ENCODE measurements around the gene C15orf39.
"Not testable (repeated sequence)": the region's sequence is repeated elsewhere in the genome, so short reads cannot be mapped to it uniquely, and the experiment has no call there.

The C15orf39 gene

DNA sequence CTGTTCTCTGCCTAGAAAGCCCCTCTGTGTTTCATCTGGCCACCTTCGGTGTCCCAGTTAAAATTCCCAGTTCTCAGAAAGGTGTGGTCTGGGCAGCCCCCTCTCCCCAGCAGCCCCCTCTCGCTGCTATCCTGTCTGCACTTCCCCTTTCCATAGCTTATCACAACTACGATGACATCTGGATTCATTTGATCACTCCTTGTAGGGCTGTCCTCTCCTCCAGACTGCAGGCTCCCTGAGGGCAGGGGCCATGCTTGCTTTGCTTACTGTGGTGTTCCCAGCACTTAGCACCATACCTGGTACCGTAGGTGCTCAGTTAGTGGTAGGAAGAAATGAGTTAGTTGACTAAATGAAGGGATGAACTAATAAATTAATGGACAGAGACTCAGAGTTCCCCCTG lies 30.2 kb downstream of the C15orf39 start:
- no peak for DNase-seq (ENCODE audit: low read depth in 2 of 2)

DNA sequence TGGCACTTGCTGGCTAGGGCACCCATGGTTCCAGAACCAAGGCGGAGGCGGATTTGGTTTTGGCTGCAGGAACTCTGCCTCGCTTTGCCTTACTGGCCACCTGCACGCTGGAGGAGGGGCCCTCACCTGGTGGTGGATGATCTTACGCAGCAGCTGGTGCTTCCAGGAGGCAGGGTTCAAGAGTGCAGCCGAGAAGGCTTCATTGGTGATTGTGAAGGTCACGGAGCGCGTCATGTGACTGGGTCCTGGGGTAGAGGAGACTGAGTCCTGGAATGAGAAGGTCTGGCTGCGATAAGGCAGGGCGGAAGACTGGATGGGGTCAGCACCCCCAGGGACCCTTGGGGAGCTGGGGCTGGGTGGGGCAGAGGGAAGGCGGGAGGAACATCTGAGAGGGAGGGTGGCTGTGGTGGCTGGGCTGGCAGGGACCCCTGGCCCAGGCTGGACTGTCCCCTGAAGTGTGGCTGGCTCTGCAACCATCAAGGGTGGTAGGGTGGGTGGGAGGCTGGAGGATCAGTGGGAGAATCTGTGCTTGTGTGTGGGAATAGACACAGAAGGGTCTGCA lies 30.7 kb downstream of the C15orf39 start:
- DNase-seq (ENCODE audit: low read depth in 2 of 2): no peak

DNA sequence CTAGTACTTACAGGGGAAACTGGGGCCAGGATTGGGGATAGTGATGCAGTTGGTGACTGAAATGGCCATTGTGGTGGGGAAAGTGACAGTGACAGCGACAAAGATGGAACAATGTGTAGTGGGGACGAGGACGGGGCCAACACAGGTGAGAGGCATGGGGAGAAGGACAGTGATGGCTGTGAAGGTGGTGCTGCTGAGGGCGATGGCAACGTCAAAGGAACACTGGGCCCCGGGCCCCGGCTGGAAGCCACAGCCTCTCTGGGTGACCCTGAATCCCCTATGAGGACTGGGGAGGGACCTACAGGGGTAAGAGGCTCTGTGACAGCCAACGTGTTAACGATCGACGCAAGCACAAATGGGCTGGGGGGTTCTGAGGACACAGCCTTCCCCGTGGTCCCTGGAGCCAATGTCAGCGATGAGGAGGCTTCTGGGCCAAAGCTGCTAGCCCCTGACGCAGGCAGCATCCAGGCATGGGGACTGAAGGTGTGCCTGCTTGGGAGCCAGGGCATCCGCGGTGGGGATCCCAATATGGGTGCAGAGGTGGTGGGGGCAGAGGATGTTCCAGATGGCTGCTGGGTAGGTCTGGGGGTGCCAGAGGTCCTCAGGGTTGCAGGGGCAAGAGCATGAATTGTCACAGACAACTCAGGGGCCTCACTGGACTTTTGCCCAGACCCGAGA lies 31.3 kb downstream of the C15orf39 start:
- no peak for DNase-seq (ENCODE audit: low read depth in 2 of 2)

DNA sequence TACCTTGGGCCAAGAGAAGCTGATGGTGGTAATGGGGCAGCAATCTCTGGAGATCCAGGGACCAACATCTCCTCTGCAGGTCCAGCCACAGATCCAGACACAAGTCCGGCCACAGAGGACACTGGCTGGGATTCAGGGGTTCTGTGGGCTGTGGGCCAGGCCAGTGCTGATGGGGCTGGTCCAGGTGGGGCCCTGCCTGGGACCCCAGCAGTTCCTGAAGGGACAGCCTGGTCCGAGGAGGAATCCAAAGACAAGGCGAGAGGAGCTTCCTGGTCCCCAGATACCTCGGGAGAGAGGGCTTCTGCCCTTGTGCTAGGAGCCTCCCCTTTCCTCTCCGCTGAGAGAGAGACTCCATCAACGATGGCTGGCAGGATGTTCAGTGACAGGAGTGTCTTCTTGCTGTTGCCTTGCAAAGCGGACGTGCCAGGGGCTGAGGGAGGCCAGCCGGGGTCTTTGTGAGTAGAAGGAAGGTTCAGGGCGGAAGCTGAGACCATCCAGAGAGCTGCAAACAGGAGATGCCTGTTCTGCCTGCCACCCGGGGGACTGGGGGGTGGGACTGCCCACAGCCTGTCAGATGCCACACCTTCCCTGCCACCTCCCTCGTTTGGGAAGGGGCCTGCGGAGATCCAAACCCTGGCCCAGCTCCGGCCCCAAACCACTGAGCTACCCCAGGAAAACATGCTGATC lies 32.0 kb downstream of the C15orf39 start:
- no peak for DNase-seq (ENCODE audit: low read depth in 2 of 2)

DNA sequence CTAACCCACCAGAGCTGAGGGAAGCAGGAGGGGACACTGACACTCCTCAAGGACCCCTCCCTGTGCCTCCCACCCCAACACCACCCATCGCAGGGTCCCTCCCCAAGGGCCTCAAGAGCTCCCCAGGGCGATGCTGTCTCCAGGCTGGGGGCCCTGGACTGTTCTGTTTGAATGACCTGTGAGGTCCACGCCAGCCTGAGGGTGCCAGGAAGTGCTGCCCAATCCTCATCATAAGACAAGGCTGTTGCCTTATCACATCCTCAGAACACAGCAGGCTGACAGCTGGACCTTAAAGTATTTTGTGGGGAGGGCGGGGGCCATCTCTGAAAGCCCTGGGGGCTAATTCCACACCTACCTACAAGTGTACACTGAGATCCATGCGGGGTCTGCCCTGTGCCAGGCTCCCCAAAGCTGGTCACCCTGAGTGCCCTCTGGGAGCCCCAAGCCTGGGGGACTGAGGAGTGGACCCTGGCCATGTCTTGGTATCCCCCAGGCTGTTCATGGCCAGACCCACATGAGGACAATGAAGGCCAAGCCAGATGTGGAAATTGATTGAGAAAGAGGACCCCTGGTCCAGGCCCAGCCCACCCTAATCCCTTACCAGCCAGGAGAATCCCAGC lies 32.6 kb downstream of the C15orf39 start:
- no peak for DNase-seq (ENCODE audit: low read depth in 2 of 2)

DNA sequence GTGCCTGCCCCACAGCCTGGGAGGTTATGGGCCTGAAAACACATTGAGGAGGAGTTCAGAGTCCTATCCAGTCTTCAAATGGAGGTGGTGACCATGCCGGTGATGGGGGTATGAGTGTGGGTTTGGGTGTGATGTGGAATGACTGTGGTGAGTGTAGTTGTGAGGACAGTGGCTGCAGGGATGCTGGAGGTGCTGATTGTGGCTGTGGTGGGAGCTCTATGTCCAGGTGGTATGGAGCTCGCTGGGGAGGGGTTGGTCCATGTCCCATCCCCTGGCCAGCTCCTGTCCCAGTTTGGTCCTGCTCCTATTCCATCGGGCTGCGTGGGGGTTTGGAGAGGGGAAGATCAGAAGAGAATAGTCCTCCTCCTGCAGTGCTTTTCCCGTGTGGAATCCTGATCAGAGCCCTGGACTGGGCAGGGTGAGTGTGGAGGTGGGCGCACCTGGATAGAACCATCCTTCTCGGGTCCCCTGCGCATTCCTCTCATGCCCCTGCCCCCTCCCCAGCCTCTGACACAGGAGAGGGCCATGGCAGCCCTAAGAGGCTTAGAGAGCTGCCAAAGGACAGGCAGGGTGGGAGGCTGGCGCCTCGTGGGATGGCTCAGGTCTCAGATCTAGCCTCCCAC lies 33.5 kb downstream of the C15orf39 start:
- no peak for DNase-seq (ENCODE audit: low read depth in 2 of 2)

DNA sequence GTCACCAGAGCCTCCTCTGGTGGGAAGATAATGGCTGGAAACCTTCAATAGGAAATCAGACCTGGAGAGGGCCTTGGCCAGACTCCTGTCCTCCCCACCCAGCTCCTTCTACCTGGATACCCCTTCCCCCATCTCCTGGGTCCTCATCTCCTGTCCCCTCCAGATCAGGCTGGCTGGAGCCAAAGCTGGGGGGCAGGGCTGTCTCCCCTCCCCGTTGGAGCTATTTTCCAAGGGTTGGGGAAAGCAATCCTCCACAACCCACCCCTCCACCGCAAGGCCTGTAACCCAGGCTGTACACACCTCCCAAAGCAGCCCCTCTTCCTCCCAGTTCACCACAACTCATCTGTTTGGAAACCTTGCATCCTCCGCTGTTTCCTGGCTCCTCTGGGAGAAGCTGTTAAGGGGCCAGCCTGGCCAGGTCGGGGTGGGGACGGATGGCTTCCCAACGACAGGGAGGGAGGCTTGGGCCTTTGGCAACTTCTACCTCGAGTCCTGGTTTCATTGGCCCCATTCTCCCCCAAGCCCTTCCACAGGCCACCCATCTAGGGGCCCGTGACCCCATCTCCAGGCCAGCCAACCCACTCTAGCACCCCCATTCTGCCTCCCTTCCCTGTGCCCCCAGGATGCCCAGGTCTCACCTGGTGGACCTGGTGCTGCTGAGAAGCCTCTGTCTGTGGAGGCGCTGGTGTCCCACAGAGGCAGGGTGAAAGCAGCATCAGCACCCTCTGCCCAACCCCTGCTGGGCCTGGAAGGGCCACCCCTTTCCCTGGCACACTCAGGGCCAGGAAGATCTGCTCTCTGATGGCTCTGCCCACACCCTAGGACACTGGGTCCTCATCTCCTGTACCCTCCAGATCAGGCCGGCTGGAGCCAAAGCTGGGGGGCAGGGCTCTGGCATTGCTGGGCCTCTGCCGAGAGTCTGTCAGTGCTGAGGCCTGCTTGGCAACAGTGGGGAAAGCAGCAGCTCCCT lies 34.4 kb downstream of the C15orf39 start:
- DNase-seq (ENCODE audit: low read depth in 2 of 2): no peak

DNA sequence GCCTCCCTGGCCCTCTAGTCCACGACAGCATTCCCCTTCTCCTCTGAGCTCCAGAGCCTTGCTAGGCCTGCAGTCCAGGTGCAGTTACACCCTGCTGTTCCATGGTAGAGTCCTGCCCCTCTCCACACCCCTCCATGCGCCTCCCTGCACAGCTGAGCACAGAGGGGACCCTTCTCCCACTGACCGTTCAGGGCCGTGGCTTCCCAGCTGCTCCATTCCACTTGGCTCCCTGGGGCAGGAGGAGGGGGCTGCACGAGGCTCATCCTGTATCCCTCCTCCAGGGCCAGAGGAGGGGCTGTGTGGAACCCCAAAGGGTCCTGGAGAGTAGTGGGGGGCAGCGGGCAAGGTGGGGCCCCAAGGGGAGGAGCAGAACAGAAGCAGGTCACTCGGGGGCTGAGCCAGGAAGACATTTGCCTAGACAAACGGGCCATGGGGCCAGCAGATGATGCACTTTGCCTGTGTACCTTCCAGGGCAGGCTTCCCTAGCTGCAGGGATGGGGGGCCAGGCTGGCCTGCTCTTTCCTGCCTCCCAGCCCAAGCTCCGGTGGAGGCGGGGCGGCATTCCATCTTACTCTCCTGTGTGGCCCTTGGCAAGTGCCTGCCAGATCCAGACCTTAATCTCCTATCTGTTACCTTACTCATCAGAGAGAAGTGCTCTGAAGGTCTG lies 35.8 kb downstream of the C15orf39 start:
- no peak for DNase-seq (ENCODE audit: low read depth in 2 of 2)

DNA sequence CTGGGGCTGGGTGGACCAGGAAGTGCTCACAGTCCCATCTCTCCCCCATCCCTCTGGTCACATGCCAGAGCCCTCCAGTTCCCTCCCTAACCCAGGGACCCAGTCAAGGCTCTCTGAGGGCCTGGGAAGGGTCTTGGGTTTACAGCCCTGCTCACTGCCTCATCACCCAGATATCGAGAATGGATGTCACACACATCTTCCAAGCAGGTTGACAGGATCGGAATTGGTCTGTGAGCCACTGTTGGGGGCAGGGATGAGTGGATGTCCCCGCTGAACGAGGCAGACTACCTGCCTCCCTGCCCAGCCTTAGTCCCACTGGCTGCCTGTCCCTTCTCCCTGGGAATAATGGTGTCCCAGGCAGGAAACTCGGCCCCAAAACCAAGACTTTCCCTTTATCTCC lies 36.5 kb downstream of the C15orf39 start:
- DNase-seq (ENCODE audit: low read depth in 2 of 2): no peak

DNA sequence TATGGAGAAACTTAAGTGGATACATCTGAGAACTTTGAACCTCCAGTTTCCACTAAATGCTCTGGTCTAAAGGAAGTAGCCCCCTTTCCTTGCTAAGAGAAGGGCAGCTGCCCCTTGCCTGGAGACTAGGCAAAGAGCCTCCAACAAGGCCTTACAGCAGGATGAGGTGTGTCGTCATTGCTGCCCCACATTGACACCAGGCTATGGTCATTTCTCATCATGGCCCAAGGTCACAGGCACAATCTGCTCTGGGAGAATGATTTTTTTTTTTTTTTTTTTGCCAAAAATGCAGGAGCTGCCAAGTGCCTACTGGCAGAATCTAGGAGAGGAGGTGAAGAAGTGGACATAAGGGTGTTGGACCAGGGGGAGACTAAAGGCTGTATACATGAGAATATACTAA lies 44.1 kb downstream of the C15orf39 start:
- not testable (repeated sequence) for DNase-seq (ENCODE audit: low read depth in 2 of 2)

DNA sequence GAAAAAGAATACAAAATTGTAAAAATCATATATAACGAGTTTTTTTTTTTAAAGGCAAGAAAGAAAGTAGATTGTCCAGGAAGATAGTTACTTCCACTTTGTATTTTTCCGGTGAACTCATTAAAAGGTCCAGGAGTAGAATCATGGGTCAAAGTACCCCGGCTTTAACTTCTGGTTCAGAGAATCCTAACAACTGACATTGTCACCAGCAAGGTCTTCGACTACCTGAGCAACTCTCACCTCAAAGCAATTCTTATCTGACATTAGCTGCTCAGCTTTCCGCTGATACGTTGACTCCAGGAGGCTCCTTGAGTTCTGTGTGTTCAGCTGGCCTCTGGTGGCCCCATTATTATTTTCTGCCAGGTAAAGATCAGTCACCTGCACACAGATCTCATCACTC lies 47.3 kb downstream of the C15orf39 start:
- DNase-seq (ENCODE audit: low read depth in 2 of 2): not testable (repeated sequence)

DNA sequence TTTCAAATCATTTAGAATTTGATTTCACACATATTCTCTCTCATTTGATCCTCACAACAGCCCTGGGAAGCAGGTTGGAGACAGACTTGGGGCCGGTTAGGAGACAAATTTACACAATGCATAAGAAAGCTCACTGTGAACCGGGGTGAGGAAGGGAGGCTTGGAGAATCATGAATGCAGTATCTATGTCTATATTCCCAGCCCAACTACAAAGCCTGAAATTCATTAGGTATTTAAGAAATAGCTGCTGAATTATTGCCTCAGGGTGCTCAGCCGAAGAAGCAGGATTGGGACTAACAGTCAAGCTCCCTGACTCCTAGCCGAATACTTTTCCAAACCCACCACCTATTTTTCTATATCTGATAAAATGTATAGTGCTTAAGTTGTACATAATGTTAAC lies 48.0 kb downstream of the C15orf39 start:
- DNase-seq (ENCODE audit: low read depth in 2 of 2): no peak

DNA sequence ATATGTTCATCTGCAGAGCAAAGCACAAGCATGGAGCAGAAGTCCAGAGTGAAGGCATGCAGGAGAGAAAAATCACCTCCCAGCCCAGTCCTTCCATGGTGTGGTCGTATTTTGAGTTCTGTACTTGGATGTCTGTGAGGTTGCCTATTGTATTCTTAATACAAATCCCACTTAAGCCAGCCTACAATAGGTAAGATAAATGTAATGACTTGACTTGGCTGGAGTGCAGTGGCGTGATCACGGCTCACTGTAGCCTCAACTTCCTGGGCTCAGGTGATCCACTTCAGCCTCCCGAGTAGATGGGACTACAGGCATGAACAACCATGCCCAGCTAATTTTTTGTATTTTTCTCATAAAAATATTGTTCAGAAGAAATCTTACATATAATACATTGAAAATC lies 49.7 kb downstream of the C15orf39 start:
- DNase-seq (ENCODE audit: low read depth in 2 of 2): not testable (repeated sequence)

DNA sequence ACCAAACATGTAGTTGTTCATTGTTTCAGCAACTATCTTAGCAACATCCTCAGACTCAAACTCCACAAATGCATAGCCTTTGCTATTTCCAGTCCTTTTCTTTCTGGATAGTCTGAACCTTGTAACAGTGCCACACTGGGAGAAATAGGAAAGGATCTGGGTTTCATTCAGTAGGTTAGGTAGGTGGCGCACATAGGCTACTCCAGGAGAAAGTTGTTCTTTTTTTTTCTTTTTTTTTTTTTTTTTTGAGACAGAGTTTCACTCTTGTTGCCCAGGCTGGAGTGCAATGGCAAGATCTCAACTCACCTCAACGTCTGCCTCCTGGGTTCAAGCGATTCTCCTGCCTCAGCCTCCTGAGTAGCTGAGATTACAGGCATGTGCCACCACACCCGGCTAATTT lies 50.6 kb downstream of the C15orf39 start:
- DNase-seq (ENCODE audit: low read depth in 2 of 2): not testable (repeated sequence)

DNA sequence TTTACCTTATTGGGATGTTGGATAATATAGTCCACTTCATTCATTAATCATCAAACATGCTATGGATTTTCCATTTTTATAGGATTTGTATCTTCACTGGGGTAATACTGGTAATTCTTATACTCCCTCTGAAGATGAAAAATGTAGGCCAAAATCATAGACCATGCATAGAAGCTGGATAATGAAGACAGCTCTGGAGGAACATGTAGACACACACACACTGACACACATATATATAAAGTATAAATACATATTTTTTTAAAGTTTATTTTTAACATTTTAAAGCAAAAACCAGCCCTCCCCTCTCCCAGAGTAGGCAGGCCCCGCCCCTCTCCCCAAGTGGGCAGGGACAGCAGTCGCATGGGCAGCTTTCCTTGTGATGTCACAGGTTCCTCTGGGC lies 56.4 kb downstream of the C15orf39 start, which contains the start of gene GOLGA6C:
Gene GOLGA6C, plus strand, starts transcription at position 301 of the 400 bp plus-strand sequence. CDS start 265 bp downstream, outside the sequence.
- not testable (repeated sequence) for DNase-seq (ENCODE audit: low read depth in 2 of 2)

DNA sequence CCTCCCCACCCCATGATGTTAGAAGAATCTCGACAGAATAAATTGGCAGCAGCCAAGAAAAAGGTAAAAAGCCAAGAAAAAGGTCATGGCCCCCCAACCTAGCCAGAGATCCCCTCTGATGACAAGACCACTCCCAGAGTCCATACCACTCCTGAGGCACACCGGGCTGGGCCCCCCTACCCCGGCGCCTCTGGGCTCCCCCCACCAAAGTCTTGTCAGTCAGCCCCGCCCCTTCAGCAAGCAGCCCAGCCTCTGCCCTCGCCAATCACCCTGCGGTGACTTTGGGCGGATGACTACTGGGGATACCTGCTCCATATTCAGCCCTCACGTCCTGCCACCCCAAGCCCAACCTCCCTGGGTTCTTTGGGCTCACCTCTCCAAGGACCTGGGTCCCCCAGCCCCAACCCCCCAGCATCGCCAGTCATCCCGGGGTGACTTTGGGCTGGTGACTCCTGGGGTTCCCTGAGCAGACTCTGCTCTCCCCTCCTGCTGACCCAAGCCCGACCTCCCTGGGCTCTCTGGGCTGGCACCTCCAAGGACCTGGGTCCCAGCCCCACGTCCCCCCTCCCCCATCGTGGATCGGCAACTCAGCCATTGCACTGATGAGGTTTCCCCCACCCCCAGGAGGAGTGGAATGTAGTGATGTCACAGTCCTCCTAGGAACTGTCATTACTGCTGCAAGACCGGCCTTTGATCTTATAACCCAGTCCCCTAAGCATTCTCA lies 57.1 kb downstream of the C15orf39 start:
- not testable (repeated sequence) for DNase-seq (ENCODE audit: low read depth in 2 of 2)

DNA sequence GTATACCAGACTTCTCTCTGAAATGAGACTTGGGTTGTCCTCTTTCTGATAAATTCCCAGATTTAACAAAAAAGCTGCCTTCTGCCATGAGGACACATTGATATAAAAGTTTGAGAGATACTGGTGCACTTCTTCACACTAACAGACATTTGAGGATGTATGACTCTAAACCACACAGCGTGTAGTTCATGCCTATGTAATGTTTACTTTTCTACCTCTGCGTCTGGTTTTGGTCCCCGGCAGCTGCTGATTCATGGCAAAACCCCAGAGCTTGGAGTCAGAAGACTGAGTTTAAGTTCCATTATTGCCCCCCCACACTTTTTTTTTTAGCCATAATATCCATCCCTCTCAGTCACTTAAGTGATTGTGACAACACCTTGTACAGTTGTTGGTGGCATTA lies 58.2 kb downstream of the C15orf39 start:
- DNase-seq (ENCODE audit: low read depth in 2 of 2): not testable (repeated sequence)

All from stimulated activated CD4-positive, alpha-beta T cell treated with anti-CD3 and anti-CD28 coated beads, Interleukin-12 subunit alpha, Interleukin-12 subunit beta, amount 100 ng/mL, for 24 hours (primary cell).